H9 (cell line): ENCODE measurements around the gene CDC14A. TPM values are rescaled to one million over a fixed set of nuclear protein-coding genes. Genes with fewer than 3 reads are reported as not detected.

ENCODE experiments used
- DNase-seq: peaks from one replicate; pipeline ENCODE4 v3.0.0-alpha.2; 2017
- H2AFZ ChIP-seq: one replicate; pipeline ENCODE4 v1.6.1; 2013; ENCODE audit warnings: mild to moderate bottlenecking, low read length, control low read depth, moderate library complexity
- H2AK5ac ChIP-seq: 2 replicates; pipeline ENCODE4 v1.6.1; 2013; ENCODE audit warnings: low read length, control low read depth, mixed read lengths; ENCODE audit not compliant: insufficient read length
- H2BK120ac ChIP-seq: one replicate; pipeline ENCODE4 v1.6.1; 2013; ENCODE audit warnings: low read depth, mild to moderate bottlenecking, low read length, control low read depth, inconsistent platforms; ENCODE audit not compliant: poor library complexity, severe bottlenecking
- H2BK12ac ChIP-seq: 2 replicates; pipeline ENCODE4 v1.6.1; 2013; ENCODE audit warnings: low read length, control low read depth, mixed read lengths, low read depth; ENCODE audit not compliant: insufficient read length
- H2BK15ac ChIP-seq: 2 replicates; pipeline ENCODE4 v1.6.1; 2013; ENCODE audit warnings: low read depth, low read length, control low read depth
- H2BK20ac ChIP-seq: one replicate; pipeline ENCODE4 v1.6.1; 2013; ENCODE audit warnings: low read depth, mild to moderate bottlenecking, low read length, control low read depth, inconsistent platforms; ENCODE audit not compliant: poor library complexity, severe bottlenecking
- H2BK5ac ChIP-seq: 2 replicates; pipeline ENCODE4 v1.6.1; 2013; ENCODE audit warnings: low read length, control low read depth, mixed read lengths; ENCODE audit not compliant: insufficient read length
- H3K14ac ChIP-seq: 2 replicates; pipeline ENCODE4 v1.6.1; 2013; ENCODE audit warnings: low read length, control low read depth; ENCODE audit not compliant: insufficient read depth
- H3K18ac ChIP-seq: 2 replicates; pipeline ENCODE4 v1.6.1; 2013; ENCODE audit warnings: low read depth, mild to moderate bottlenecking, mixed read lengths, low read length, control low read depth; ENCODE audit not compliant: insufficient read length
- H3K23ac ChIP-seq: 2 replicates; pipeline ENCODE4 v1.6.1; 2013; ENCODE audit warnings: low read length, control low read depth, mixed read lengths, low read depth; ENCODE audit not compliant: insufficient read length
- H3K23me2 ChIP-seq: 2 replicates; pipeline ENCODE4 v1.6.1; 2013; ENCODE audit warnings: low read depth, mild to moderate bottlenecking, mixed read lengths, low read length, control low read depth; ENCODE audit not compliant: insufficient read length, poor library complexity, severe bottlenecking
- H3K27ac ChIP-seq: 2 replicates; pipeline ENCODE4 v1.5.1; 2013; ENCODE audit warnings: low read length, control low read depth, mixed read lengths, low read depth; ENCODE audit not compliant: insufficient read length
- H3K27me3 ChIP-seq: 2 replicates; pipeline ENCODE4 v1.6.1; 2013; ENCODE audit warnings: low read length, control low read depth, inconsistent platforms; ENCODE audit not compliant: insufficient read depth
- H3K4ac ChIP-seq: 2 replicates; pipeline ENCODE4 v1.6.1; 2013; ENCODE audit warnings: low read depth, mild to moderate bottlenecking, control low read depth, inconsistent platforms, low read length, moderate library complexity
- H3K4me1 ChIP-seq: 2 replicates; pipeline ENCODE4 v1.6.1; 2013; ENCODE audit warnings: low read length, control low read depth, inconsistent platforms; ENCODE audit not compliant: insufficient read depth
- H3K4me2 ChIP-seq: 2 replicates; pipeline ENCODE4 v1.6.1; 2013; ENCODE audit warnings: low read length, control low read depth, mixed read lengths; ENCODE audit not compliant: insufficient read length, insufficient read depth
- H3K56ac ChIP-seq: 2 replicates; pipeline ENCODE4 v1.6.1; 2013; ENCODE audit warnings: low read depth, mild to moderate bottlenecking, mixed read lengths, low read length, control low read depth; ENCODE audit not compliant: insufficient read length
- H3K79me1 ChIP-seq: 2 replicates; pipeline ENCODE4 v1.6.1; 2013; ENCODE audit warnings: low read depth, mild to moderate bottlenecking, moderate library complexity, low read length, control low read depth, inconsistent platforms; ENCODE audit not compliant: insufficient read depth, poor library complexity, severe bottlenecking
- H3K79me2 ChIP-seq: 2 replicates; pipeline ENCODE4 v1.6.1; 2013; ENCODE audit warnings: low read length, control low read depth, inconsistent platforms; ENCODE audit not compliant: insufficient read depth
- H3K9ac ChIP-seq: 2 replicates; pipeline ENCODE4 v1.6.1; 2013; ENCODE audit warnings: low read length, control low read depth, mixed read lengths; ENCODE audit not compliant: insufficient read length; ENCODE audit errors: extremely low read depth
- H3K9me3 ChIP-seq: one replicate; pipeline ENCODE4 v1.6.1; 2013; ENCODE audit warnings: low read depth, low read length, inconsistent platforms; ENCODE audit not compliant: control insufficient read depth
- H3T11ph ChIP-seq: one replicate; pipeline ENCODE4 v1.6.1; 2013; ENCODE audit warnings: mild to moderate bottlenecking, low read length, control low read depth, inconsistent platforms
- H4K20me1 ChIP-seq: one replicate; pipeline ENCODE4 v1.6.1; 2013; ENCODE audit not compliant: control insufficient read depth, insufficient read length, insufficient read depth
- H4K5ac ChIP-seq: 2 replicates; pipeline ENCODE4 v1.6.1; 2013; ENCODE audit warnings: low read depth, mild to moderate bottlenecking, mixed read lengths, low read length, control low read depth; ENCODE audit not compliant: insufficient read length
- H4K8ac ChIP-seq: replicated peaks from 2 replicates; pipeline ENCODE4 v1.6.1; 2013; ENCODE audit warnings: low read length, control low read depth, mixed read lengths, low read depth; ENCODE audit not compliant: insufficient read length
- H4K91ac ChIP-seq: 2 replicates; pipeline ENCODE4 v1.6.1; 2013; ENCODE audit warnings: low read depth, mild to moderate bottlenecking, moderate library complexity, mixed read lengths, low read length, control low read depth; ENCODE audit not compliant: insufficient read length
- H3K27ac Mint-ChIP-seq, 3 experiments: 2 replicates in 2 of 3; 3 replicates in 1 of 3; pipeline ENCODE4 v1.8.0; 2020 to 2021; ENCODE audit warnings: mixed read lengths in 3 of 3, mild to moderate bottlenecking in 1 of 3, moderate library complexity in 1 of 3
- H3K27me3 Mint-ChIP-seq: 2 replicates; pipeline ENCODE4 v1.8.0; 2021; ENCODE audit warnings: low read depth, mild to moderate bottlenecking, moderate library complexity, mixed read lengths
- H3K36me3 Mint-ChIP-seq, 3 experiments: 2 replicates in 2 of 3; 3 replicates in 1 of 3; pipeline ENCODE4 v1.8.0; 2020 to 2021; ENCODE audit warnings: low read depth in 3 of 3, mixed read lengths in 3 of 3; ENCODE audit not compliant: insufficient read depth in 1 of 3
- H3K4me1 Mint-ChIP-seq, 2 experiments: 2 replicates each; pipeline ENCODE4 v1.8.0; 2020; ENCODE audit warnings: mixed read lengths in 2 of 2
- H3K4me3 Mint-ChIP-seq, 2 experiments: 2 replicates in 1 of 2; 3 replicates in 1 of 2; pipeline ENCODE4 v1.8.0; 2020 to 2021; ENCODE audit warnings: mild to moderate bottlenecking in 2 of 2, mixed read lengths in 2 of 2, moderate library complexity in 1 of 2
- H3K9me3 Mint-ChIP-seq, 2 experiments: 2 replicates in 1 of 2; 3 replicates in 1 of 2; pipeline ENCODE4 v1.8.0; 2020; ENCODE audit warnings: mild to moderate bottlenecking in 2 of 2, mixed read lengths in 2 of 2, moderate library complexity in 1 of 2
- CTCF ChIP-seq: fragments of 200-600 bp; sonication (generic); conservative IDR thresholded peaks from 3 replicates; pipeline ENCODE4 v1.8.0; 2021; ENCODE audit warnings: antibody characterized with exemption, mild to moderate bottlenecking
- WGBS: extraction: QIAGEN DNeasy Blood & Tissue Kit; methylation state at CpG from one replicate; pipeline ENCODE4 v1.1.7; 2013; ENCODE audit warnings: missing lambda C conversion rate, low lambda C conversion rate, mixed read lengths; ENCODE audit not compliant: insufficient read length; ENCODE audit errors: extremely low coverage; 5-methylcytosine and 5-hydroxymethylcytosine counted together
- total RNA-seq: library from RNA; stranded (reverse); gene quantifications from 2 replicates; pipeline ENCODE4 v1.2.1, GENCODE V29; 2021

The CDC14A gene
- total RNA-seq, 1 experiment from 2014 or later = 8.9 TPM

- Histone ChIP-seq H3K79me2 (no peaks in the 10 kb centered on the region), H3K79me1 (peaks cover 2% of the 10 kb centered on the region), H4K20me1 (no peaks in the 10 kb centered on the region), H3K4me1 (peaks cover 4% of the 10 kb centered on the region; the same call in 1 of the 2 replicates), H4K5ac (no peak overlapping the region), H2BK12ac (no peak overlapping the region), H3K18ac (peak overlapping the region; percentile 68), H3K27me3 (no peaks in the 10 kb centered on the region), H3T11ph (no peak overlapping the region), H3K4ac (no peak overlapping the region; the same call in 1 of the 2 replicates), H3K27ac (peak overlapping the region; percentile 94), H4K8ac (no peak overlapping the region), H2BK15ac (no peak overlapping the region), H3K9me3 (no peaks in the 10 kb centered on the region), H2BK120ac (no peak overlapping the region), H3K9ac (no peak overlapping the region), H4K91ac (no peak overlapping the region), H3K4me2 (peak overlapping the region; percentile 55), H3K14ac (0 out of 2 replicates have a peak overlapping the region, but pooled peaks have one; percentile 66), H2AFZ (no peak overlapping the region), H3K23me2 (peaks cover 7% of the 10 kb centered on the region), H3K23ac (no peak overlapping the region), H2AK5ac (no peak overlapping the region), H3K56ac (no peak overlapping the region), H2BK20ac (no peak overlapping the region), H2BK5ac (no peak overlapping the region)
- Mint-ChIP-seq H3K9me3 (no peaks in the 10 kb centered on the region; a peak in 2 of 5 replicates), H3K4me3 (peak overlapping the region; percentile 92 to 97), H3K4me1 (peaks cover 19 to 25% of the 10 kb centered on the region in 2 experiments), H3K27ac (peak overlapping the region; percentile 95 to 99 (median 98)), H3K36me3 (peaks cover under 1 to 5% (median 2%) of the 10 kb centered on the region in 3 experiments; a peak in 6 of 7 replicates), H3K27me3 (no peaks in the 10 kb centered on the region)
- TF ChIP-seq CTCF = no peak
- WGBS = no CpG with 5 or more reads among the region's 10 CpGs
- no peak for DNase-seq
Measured at GRCh38 chr1:100350787-100351094, 1.6 kb upstream of the CDC14A start.
